K562 (cell line): ENCODE data around the gene OR2AJ1. TPM values are rescaled to one million over a fixed set of nuclear protein-coding genes. Genes with fewer than 3 reads are reported as not detected.

Source experiments
- ATAC-seq: fragments of 200-7000 bp; cut with Tn5 transposase; 3 replicates; pipeline ENCODE4 v1.9.1; 2020; ENCODE audit warnings: moderate library complexity
- BruUV-seq: library from RNA; stranded (reverse); fragments of 400-500 nt; replicated peaks from 2 replicates; lab custom pipeline; 2021; lab: Mats Ljungman, UMichigan
- CTCF ChIA-PET: fragments of 300-600 bp; formaldehyde crosslinking; extraction: SDS; loops from one replicate; lab custom pipeline; 2021; ENCODE audit warnings: low intra/inter-chr PET ratio; lab: Yijun Ruan, JAX
- POLR2A ChIA-PET: fragments of 300-600, 350-650 bp; sonication (Branson Sonifier 250); formaldehyde crosslinking; extraction: SDS; loops from one replicate; lab custom pipeline; 2021; ENCODE audit warnings: antibody characterized with exemption, inconsistent platforms; lab: Yijun Ruan, JAX
- DNase-seq, 4 experiments: peaks; one replicate each; pipeline versions ENCODE4 v3.0.0 to v3.0.0-alpha.2; 2011 to 2018; ENCODE audit warnings: low spot score in 3 of 4, mixed read lengths in 3 of 4; ENCODE audit errors: extremely low read depth in 1 of 4
- FAIRE-seq: peaks from 2 replicates; lab custom pipeline; 2011; peaks lifted over from hg19 to GRCh38; lab: Jason Lieb, UNC
- H2AFZ ChIP-seq: 2 replicates; pipeline ENCODE4 v1.6.0; 2011; ENCODE audit warnings: low read depth, low read length, control low read depth, inconsistent platforms
- H3K27ac ChIP-seq: fragments of 200-600 bp; 3 replicates; pipeline ENCODE4 v1.8.0; 2011; ENCODE audit warnings: low read depth, mild to moderate bottlenecking, control low read depth, inconsistent platforms, low read length, moderate library complexity, mixed read lengths; ENCODE audit errors: extremely low read depth
- H3K27me3 ChIP-seq, 2 experiments: fragments of 300-600 bp in 1 of 2; 2 replicates in 1 of 2; 3 replicates in 1 of 2; pipeline versions ENCODE4 v1.6.0 to v1.8.0; 2011; ENCODE audit warnings: inconsistent platforms in 2 of 2, low read length in 2 of 2, mild to moderate bottlenecking in 1 of 2, mixed read lengths in 1 of 2, moderate library complexity in 1 of 2; ENCODE audit not compliant: control insufficient read depth in 2 of 2, insufficient read depth in 2 of 2
- H3K36me3 ChIP-seq: fragments of 300-600 bp; 3 replicates; pipeline ENCODE4 v1.8.0; 2011; ENCODE audit warnings: mild to moderate bottlenecking, low read length, inconsistent platforms; ENCODE audit not compliant: control insufficient read depth, insufficient read depth
- H3K4me1 ChIP-seq, 2 experiments: fragments of 200-600 bp in 1 of 2; replicated peaks in 1 of 2; 2 replicates in 1 of 2; 3 replicates in 1 of 2; pipeline versions ENCODE4 v1.5.1 to v1.8.0; 2011; ENCODE audit warnings: inconsistent platforms in 2 of 2, low read length in 2 of 2, mild to moderate bottlenecking in 1 of 2, mixed read lengths in 1 of 2, moderate library complexity in 1 of 2; ENCODE audit not compliant: control insufficient read depth in 2 of 2, insufficient read depth in 2 of 2
- H3K4me2 ChIP-seq: 2 replicates; pipeline ENCODE4 v1.6.1; 2011; ENCODE audit warnings: low read length, control low read depth, inconsistent platforms, mixed read lengths; ENCODE audit not compliant: insufficient read depth
- H3K4me3 ChIP-seq: fragments of 200-600 bp; sonication (generic), shearing (Covaris generic); 2 replicates; pipeline ENCODE4 v1.5.1; 2016; ENCODE audit warnings: control low read depth, inconsistent platforms
- H3K79me2 ChIP-seq: fragments of 200-600 bp; 3 replicates; pipeline ENCODE4 v1.8.0; 2011; ENCODE audit warnings: low read length, inconsistent platforms; ENCODE audit not compliant: control insufficient read depth, insufficient read depth
- H3K9ac ChIP-seq, 2 experiments: 2 replicates each; pipeline versions ENCODE4 v1.6.0 to v1.6.1; 2011; ENCODE audit warnings: low read depth in 2 of 2, low read length in 2 of 2, control low read depth in 1 of 2, inconsistent platforms in 1 of 2, mild to moderate bottlenecking in 1 of 2, mixed read lengths in 1 of 2; ENCODE audit not compliant: insufficient read depth in 1 of 2
- H3K9me1 ChIP-seq: one replicate; pipeline ENCODE4 v1.6.0; 2011; ENCODE audit warnings: inconsistent platforms, mild to moderate bottlenecking, low read length, moderate library complexity; ENCODE audit not compliant: control insufficient read depth, insufficient read depth
- H3K9me3 ChIP-seq: replicated peaks from 2 replicates; pipeline ENCODE4 v1.5.1; 2011; ENCODE audit warnings: low read depth, low read length, inconsistent platforms; ENCODE audit not compliant: control insufficient read depth, insufficient read depth
- H4K20me1 ChIP-seq: replicated peaks from 2 replicates; pipeline ENCODE4 v1.6.1; 2011; ENCODE audit warnings: low read length, inconsistent platforms, mixed read lengths; ENCODE audit not compliant: control insufficient read depth, insufficient read depth
- BACH1 ChIP-seq: fragments of 200-800 bp; sonication (Bioruptor generic); IDR thresholded peaks from 2 replicates; pipeline ENCODE4 v1.6.1; 2016; ENCODE audit warnings: missing genetic modification characterization, missing compliant biosample characterization
- NEUROD1 ChIP-seq: fragments of 150-350 bp; IDR thresholded peaks from 2 replicates; pipeline ENCODE4 v1.6.1; 2014; ENCODE audit warnings: borderline replicate concordance, low read length, low read depth; ENCODE audit not compliant: partially characterized antibody
- PCBP1 ChIP-seq: fragments of 200-400 bp; formaldehyde crosslinking; IDR thresholded peaks from 2 replicates; pipeline ENCODE4 v1.6.1; 2018; ENCODE audit warnings: mild to moderate bottlenecking, low read depth, low read length; ENCODE audit not compliant: poor library complexity, severe bottlenecking
- PTRF ChIP-seq: fragments of 450-650 bp; IDR thresholded peaks from 2 replicates; pipeline ENCODE4 v1.6.1; 2016; ENCODE audit warnings: mild to moderate bottlenecking, missing genetic modification characterization, missing compliant biosample characterization
- RB1 ChIP-seq: fragments of 450-650 bp; IDR thresholded peaks from 2 replicates; pipeline ENCODE4 v1.6.1; 2017; ENCODE audit warnings: low read depth, mild to moderate bottlenecking
- RBM22 ChIP-seq: fragments of 200-400 bp; formaldehyde crosslinking; IDR thresholded peaks from 2 replicates; pipeline ENCODE4 v1.6.1; 2018; ENCODE audit warnings: low read length, low read depth; ENCODE audit not compliant: poor library complexity, severe bottlenecking
- SRSF3 ChIP-seq: fragments of 200-400 bp; formaldehyde crosslinking; IDR thresholded peaks from 2 replicates; pipeline ENCODE4 v1.6.1; 2016; ENCODE audit warnings: mild to moderate bottlenecking, low read length, moderate library complexity; ENCODE audit not compliant: insufficient read depth
- TCFL5 ChIP-seq: fragments of 250-450 bp; sonication (Bioruptor Pico); conservative IDR thresholded peaks from 2 replicates; pipeline ENCODE4 v1.6.1; 2021; ENCODE audit warnings: mild to moderate bottlenecking, moderate library complexity, matching md5 sums
- TFAM ChIP-seq: fragments of 250-450 bp; sonication (Bioruptor Pico); conservative IDR thresholded peaks from 2 replicates; pipeline ENCODE4 v1.5.0; 2021; ENCODE audit warnings: mild to moderate bottlenecking, moderate library complexity
- WGBS: fragments of 100-300 bp; shearing (Covaris generic); methylation state at CpG from one replicate; pipeline ENCODE4 v1.1.6; 2016; ENCODE audit warnings: low coverage, mixed read lengths; ENCODE audit not compliant: insufficient coverage; ENCODE audit errors: missing lambda C conversion rate; 5-methylcytosine and 5-hydroxymethylcytosine counted together
- in situ Hi-C: fragments of 300-500 bp; cut with MboI; formaldehyde crosslinking; loops from 4 replicates; pipeline ENCODE4 v1.15.0; 2018; ENCODE audit warnings: inconsistent platforms, mixed read lengths
- intact Hi-C: fragments of 100-400 bp; cut with micrococcal nuclease; formaldehyde crosslinking; loops from 2 replicates; pipeline ENCODE4 v1.14.2; 2022
- polyA plus RNA-seq, 8 experiments: library from polyadenylated mRNA; depleted of rRNA in 4 of 8; stranded (reverse) in 5 of 8; unstranded in 3 of 8; fragments of >200 nt; fragmentation: Nextera tagmentation in 2 of 8; fragmentation: Illumina TruSeq in 1 of 8; extraction: Ambion mirVana in 2 of 8; extraction: Trizol in 1 of 8; gene quantifications; 2 replicates each; pipeline versions ENCODE4 v1.2.1 to v1.2.3, GENCODE V29; 2011 to 2014; ENCODE audit warnings: inconsistent platforms in 1 of 8, missing spikeins in 1 of 8
- total RNA-seq, 7 experiments: library from RNA; depleted of rRNA in 6 of 7; stranded (reverse); fragments of >200 nt in 6 of 7; fragmentation: Illumina TruSeq in 2 of 7; extraction: Trizol in 2 of 7; gene quantifications; 2 replicates each; pipeline versions ENCODE4 v1.2.1 to v1.2.3, GENCODE V29; 2011 to 2021; ENCODE audit warnings: low replicate concordance in 1 of 7
- TF ChIP-seq, protein P1 (sequence below): fragments of 250-450 bp; sonication (Bioruptor Pico); IDR thresholded peaks from 2 replicates; pipeline ENCODE4 v1.5.1; 2021; ENCODE audit warnings: mild to moderate bottlenecking

OR2AJ1 gene
- total and polyA plus RNA-seq, 9 of the 15 experiments (the other 6 are each of a cell fraction or from before 2014, with no cell fraction given): not detected

DNA sequence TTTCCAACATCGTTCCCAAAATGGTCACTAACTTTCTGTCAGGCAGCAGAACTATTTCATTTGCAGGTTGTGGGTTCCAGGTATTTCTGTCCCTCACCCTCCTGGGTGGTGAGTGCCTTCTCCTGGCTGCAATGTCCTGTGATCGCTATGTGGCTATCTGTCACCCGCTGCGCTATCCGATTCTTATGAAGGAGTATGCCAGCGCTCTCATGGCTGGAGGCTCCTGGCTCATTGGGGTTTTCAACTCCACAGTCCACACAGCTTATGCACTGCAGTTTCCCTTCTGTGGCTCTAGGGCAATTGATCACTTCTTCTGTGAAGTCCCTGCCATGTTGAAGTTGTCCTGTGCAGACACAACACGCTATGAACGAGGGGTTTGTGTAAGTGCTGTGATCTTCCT, 9.3 kb downstream of the OR2AJ1 start (continued):
- TF ChIP-seq NEUROD1: no peak
- TF ChIP-seq, all 486 proteins: peak for 0

DNA sequence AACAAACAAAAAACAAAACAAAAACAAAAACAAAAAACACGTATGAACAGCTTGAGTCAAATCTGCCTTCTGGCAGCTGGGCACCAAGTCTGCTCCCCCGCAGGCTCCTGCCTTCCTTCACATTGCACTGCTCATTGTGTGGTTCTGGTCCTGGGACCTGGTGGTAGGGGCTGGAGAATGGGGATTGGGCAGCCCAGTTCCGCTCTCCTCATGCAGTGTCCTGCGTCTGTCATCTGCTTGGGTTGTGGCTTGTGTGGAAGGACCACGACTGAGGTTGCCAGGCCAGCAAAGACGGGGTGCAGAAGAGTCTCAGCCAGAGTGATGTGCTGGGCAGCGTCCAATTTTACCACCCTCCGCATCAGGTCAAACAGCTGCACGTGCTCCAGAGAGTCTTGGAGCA, 11.1 kb downstream of the OR2AJ1 start:
- no peak for FAIRE-seq
- POLR2A ChIA-PET: no interaction called here
- H3K4me1 ChIP-seq: peaks cover 0 to 11% of the 10 kb centered on the region in 2 experiments; a peak in 2 of 5 replicates
- in situ Hi-C loops (no loop called here), intact Hi-C loops (loop anchor here (5.0 to 10.0 kb wide), 4 partner anchors 103 to 872 kb away; no protein-coding TSS in a partner anchor)
- no peak overlapping the region for H3K9ac ChIP-seq
- no peak for DNase-seq
- TF ChIP-seq RBM22: no peak
- no peak for TF ChIP-seq PCBP1
- no peak for TF ChIP-seq SRSF3
- no peak for TF ChIP-seq TFAM
- TF ChIP-seq, protein P1, sequence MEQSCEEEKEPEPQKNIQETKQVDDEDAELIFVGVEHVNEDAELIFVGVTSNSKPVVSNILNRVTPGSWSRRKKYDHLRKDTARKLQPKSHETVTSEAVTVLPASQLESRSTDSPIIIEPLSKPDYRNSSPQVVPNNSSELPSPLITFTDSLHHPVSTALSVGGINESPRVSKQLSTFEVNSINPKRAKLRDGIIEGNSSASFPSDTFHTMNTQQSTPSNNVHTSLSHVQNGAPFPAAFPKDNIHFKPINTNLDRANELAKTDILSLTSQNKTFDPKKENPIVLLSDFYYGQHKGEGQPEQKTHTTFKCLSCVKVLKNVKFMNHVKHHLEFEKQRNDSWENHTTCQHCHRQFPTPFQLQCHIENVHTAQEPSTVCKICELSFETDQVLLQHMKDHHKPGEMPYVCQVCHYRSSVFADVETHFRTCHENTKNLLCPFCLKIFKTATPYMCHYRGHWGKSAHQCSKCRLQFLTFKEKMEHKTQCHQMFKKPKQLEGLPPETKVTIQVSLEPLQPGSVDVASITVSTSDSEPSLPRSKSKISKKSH (CRISPR knock-in tag): no peak
- TF ChIP-seq PTRF (tag): no peak
- no peak for TF ChIP-seq RB1
- no peak for TF ChIP-seq TCFL5 (CRISPR knock-in tag)
- TF ChIP-seq BACH1 (tag): no peak
- CTCF ChIA-PET: no interaction called here
- no peak overlapping the region for H3K27ac ChIP-seq
- no peaks in the 10 kb centered on the region for H4K20me1 ChIP-seq
- H3K9me3 ChIP-seq: peaks cover 7% of the 10 kb centered on the region; the same call in 1 of the 2 replicates
- no peaks in the 10 kb centered on the region for H3K79me2 ChIP-seq
- H3K27me3 ChIP-seq: no peaks in the 10 kb centered on the region
- H3K9me1 ChIP-seq: no peaks in the 10 kb centered on the region
- WGBS: 46% methylated on average over 9 of the region's 9 CpGs
- no peak overlapping the region for H3K4me2 ChIP-seq
- no peaks in the 10 kb centered on the region for H3K36me3 ChIP-seq
- BruUV-seq: no TSS peak
- H2AFZ ChIP-seq: no peak overlapping the region; the same call in 1 of the 2 replicates
- ATAC-seq: no peak
- no peak overlapping the region for H3K4me3 ChIP-seq
